Left lobe of liver (tissue), 2 donors: ENCODE results near the gene RAB43. TPM values are rescaled to one million over a fixed set of nuclear protein-coding genes. Genes with fewer than 3 reads are reported as not detected.
A peak's percentile ranks its signal among the peaks of the same experiment; 100 is the strongest.

Experiments
- ATAC-seq: fragments of 200-7000 bp; cut with Tn5 transposase; one replicate; pipeline ENCODE4 v1.9.1; 2020; ENCODE audit warnings: mild to moderate bottlenecking, moderate library complexity
- DNase-seq: peaks from one replicate; pipeline ENCODE4 v3.0.0-alpha.2; 2020; ENCODE audit warnings: low spot score
- total RNA-seq: library from RNA; stranded (reverse); gene quantifications from one replicate; pipeline ENCODE4 v1.2.1, GENCODE V29; 2021
- donor health status: DM: no; HTN: no; CAD: no; lungs with moderate emphysema.
- donor health status: DM: no; HTN: yes; CAD: no.

Gene RAB43
- total RNA-seq, 1 donor from 2014 or later = 38.1 TPM

- DNase-seq (no peak), ATAC-seq (no peak)
These were observed 80.9 kb downstream of the RAB43 start for GRCh38 chr3:129040579-129041300.

GRCh38 chr3:129040039-129040336 lies 81.6 kb downstream of the RAB43 start:
- DNase-seq (no peak), ATAC-seq (no peak)

GRCh38 chr3:129039271-129040038 lies 82.1 kb downstream of the RAB43 start:
- ATAC-seq (peak; percentile 31), DNase-seq (no peak)

GRCh38 chr3:129038121-129038855 lies 83.3 kb downstream of the RAB43 start:
- DNase-seq (no peak), ATAC-seq (no peak)

Other genes starting within 250 kb of the RAB43 start
- 30.7 TPM for gene ACAD9, start 242.2 kb downstream of the RAB43 start, total RNA-seq
- gene CFAP92, start 127.7 kb downstream of the RAB43 start, total RNA-seq = not detected
- 0.53 TPM for gene EFCC1, start 120.5 kb downstream of the RAB43 start, total RNA-seq
- 0.20 TPM for gene GP9, start 61.0 kb downstream of the RAB43 start, total RNA-seq
- gene ISY1, start 39.3 kb upstream of the RAB43 start, total RNA-seq = 8.5 TPM
- gene CNBP, start 62.1 kb upstream of the RAB43 start, total RNA-seq = 205 TPM
- gene COPG1, start 127.8 kb upstream of the RAB43 start, total RNA-seq = 114 TPM
- 19.1 TPM for gene HMCES, start 157.1 kb upstream of the RAB43 start, total RNA-seq